ENCODE data around the gene KCND3. TPM values are rescaled to one million over a fixed set of nuclear protein-coding genes. Genes with fewer than 3 reads are reported as not detected.

Gene KCND3
- total RNA-seq, 1 donor, result under 0.01 TPM

DNA sequence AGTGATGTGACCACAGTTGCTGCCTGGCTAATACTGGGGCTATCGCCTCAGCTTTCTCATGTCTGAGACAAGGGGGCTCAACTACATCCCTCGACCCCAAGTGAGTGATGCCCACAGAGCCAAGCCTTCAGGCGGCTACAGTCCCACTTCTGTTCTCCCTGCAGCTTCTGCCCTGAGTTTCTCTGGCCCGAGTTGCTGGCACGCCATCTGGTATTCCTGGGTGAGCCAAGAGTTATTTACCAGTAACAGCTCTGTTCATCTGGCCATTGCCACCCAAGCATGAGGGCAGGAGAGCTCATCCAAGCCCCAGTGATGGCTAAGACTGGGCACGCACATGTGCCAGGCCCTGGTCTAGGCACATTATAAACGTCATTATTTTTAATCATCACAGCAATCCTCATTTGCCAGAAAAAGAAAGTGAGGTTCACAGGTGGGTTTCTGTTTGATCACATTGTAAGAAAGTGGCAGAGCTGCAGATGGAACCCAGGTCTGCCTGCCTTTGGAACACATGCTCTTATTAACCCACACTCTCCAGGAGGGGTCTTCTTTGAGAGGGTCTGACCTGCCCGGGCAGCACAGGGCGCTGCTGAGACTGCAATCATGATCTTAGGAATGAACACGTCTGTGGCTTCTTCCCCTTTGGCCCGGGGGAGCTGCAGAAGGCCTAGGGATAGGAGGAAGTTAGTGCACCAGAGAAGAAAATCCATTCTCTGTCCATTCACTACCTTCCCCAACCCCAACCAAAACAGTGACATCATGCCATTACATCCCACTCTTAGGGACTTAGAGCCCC is 27.5 kb downstream of the KCND3 start:
- no peak for DNase-seq (ENCODE audit: low read depth in 2 of 3, low spot score in 2 of 3)

DNA sequence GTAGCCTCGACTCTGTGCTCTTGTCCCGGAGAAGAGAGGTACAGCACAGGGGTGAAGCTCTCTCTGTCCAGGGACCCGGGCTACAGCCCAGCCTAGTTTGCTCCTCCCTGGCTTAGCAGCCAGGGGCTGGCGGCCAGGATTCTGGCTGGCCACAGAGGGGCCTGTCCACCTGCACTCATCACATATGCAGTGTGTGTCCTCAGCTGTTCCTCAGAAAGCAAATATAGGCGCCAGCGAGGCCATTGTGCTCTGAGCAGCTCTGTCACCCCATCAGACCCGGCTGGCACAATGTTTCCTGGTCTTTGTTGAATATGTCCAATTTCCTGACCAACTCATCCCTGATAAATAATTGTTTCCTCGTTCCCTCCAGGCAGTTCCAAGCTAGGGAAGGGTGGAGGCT is 28.5 kb downstream of the KCND3 start:
- DNase-seq (ENCODE audit: low read depth in 2 of 3, low spot score in 2 of 3), result no peak

DNA sequence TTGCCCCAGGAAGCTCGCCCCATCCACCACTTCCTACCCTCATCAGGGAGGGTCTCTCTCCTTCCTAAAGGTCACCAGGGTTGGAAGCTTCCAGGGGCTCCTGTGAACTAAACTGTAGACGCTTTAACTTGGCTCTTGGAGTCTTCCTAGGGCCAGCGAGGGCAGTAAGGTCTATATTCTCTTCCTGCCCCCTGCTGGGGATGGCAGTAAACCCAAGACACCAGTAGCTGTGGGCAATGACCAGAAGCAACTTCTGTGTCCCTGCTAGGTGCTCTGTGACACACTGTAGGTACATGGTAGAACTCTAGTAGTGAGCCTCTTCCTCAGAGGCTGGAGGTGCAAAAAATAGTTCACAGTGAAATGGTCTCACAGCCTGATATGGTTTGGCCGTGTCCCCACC is 30.0 kb downstream of the KCND3 start:
- no peak for DNase-seq (ENCODE audit: low read depth in 2 of 3, low spot score in 2 of 3)

DNA sequence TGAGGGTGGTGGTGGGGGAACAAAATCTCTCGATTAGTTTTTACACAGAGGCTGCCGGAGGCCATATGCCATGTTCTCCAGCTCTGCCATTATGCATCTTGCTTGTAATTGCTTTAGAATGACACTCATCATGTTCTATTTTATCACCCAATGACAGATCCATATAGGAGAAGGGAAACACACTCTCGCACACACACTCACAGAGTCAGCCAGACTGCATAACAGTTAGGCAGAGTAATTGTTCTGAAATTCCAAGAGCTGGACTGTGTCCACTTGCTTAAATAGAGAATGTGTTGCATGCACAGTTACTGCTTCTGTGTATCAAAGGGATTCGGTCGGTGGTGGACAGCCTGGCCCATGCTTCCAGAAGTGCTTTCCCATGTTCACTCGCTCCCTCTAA is 30.6 kb downstream of the KCND3 start:
- DNase-seq (ENCODE audit: low read depth in 2 of 3, low spot score in 2 of 3), result no peak

DNA sequence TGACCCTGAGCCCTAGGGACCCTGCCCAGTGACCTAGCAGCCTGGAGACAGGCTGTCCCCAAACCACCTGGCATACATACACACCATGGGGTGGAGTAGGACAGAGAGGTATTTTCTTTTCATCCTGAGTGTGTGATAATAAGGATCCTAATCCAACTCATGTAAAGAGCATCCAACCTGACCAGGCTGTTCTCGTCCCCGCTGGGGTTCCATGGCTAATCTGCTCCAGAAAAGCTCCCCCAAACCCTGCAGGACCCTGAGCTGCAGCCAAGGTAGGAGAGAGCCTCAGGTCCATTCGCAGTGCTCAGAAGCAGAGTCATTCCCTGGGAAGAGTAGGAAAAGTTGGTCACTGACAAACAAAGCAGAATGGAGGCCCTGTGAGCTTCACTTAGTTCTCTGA is 31.4 kb downstream of the KCND3 start:
- no peak for DNase-seq (ENCODE audit: low read depth in 2 of 3, low spot score in 2 of 3)

DNA sequence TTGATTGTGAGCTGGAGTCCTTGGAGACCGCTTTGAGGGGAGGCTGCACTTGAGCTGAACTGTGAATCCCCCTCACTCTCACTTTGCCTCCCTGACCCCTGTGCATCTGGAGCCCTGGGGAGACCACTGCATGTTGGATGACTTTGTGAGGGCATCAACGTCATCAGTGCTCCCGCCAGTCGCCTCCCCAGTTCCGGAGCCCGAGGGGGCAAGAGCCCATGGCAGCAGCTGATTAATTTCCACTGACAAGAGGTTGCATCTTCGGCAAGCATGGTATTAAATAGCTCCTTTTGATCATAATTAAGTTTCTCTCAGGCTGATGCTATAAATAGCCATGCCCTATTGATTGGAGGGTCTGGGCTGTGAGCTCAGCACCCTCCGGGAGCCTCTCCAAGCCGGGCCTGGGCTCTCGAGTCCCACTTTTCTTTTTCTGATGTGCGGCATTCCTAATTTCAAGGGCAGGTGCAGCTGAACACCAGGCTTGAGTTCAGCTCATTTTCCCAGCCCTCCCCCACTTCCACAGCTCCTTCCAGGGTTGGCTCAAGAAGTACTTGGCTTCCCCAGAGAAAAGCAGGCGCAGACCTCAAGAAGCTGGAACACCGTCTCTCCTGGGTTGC is 33.2 kb downstream of the KCND3 start:
- DNase-seq (ENCODE audit: low read depth in 2 of 3, low spot score in 2 of 3), result no peak

DNA sequence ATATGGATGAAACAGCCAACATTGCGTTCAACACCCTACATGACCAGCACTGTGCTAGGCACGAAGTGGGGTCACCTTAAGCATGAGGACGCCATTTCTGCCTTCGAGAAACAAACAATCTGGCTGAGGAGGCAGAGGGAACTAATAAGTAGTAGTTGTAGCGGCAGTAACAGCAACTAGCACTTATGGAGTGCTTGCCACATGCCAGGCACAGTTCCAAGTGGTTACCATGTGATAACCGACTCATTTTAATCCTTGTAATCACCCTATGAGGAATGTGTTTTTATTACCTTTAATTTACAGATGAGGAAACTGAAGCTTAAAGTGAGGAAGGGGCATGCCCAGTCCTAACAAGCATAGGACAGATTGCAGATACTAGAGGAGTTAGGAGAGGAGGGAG is 33.7 kb downstream of the KCND3 start:
- no peak for DNase-seq (ENCODE audit: low read depth in 2 of 3, low spot score in 2 of 3)

DNA sequence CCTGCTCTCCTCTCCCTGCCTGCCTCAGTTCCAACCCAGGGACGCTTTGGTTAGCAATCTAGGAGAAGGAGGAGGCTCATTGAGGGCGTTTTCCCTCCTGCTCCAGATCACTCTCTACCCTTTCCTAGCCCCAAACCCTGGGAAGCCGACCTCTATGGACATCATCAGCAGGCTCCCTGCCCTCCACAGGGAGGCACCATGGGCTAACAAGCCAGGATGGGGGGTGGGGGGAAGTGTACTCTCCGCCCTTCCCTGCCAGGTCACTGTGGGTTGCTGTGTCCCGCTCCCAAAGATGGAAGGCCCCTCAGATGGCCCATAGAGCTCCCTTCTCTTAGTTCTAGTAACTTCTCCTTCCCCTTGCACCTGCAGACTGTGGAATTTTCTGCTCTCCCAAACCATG is 35.7 kb downstream of the KCND3 start:
- DNase-seq (ENCODE audit: low read depth in 2 of 3, low spot score in 2 of 3), result no peak

DNA sequence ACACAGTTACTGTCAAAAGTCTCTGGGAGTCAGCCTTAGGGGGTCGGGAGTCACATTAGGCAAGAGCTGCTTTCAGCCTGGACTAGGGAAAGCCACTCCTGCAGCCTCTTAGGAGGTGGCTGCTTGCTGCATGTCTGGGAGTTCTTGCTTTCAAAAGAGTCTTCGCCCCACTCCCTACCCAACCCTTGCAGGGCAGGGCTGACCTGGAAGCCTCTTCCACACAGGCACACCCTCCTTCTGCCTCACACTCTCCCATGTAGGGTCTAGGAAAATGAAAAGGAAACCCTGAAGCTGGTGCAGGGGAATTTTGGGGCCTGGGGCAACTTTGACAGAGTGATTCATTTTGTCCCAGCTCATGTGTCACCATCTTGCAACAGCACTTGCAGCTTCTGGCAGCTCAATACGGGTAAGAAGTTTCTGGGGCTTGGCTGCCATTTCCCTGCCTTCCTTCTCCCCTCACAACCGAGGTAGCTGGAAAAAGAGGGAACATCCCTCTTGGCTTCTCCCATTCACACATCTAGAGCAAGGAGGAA is 37.3 kb downstream of the KCND3 start:
- no peak for DNase-seq (ENCODE audit: low read depth in 2 of 3, low spot score in 2 of 3)

DNA sequence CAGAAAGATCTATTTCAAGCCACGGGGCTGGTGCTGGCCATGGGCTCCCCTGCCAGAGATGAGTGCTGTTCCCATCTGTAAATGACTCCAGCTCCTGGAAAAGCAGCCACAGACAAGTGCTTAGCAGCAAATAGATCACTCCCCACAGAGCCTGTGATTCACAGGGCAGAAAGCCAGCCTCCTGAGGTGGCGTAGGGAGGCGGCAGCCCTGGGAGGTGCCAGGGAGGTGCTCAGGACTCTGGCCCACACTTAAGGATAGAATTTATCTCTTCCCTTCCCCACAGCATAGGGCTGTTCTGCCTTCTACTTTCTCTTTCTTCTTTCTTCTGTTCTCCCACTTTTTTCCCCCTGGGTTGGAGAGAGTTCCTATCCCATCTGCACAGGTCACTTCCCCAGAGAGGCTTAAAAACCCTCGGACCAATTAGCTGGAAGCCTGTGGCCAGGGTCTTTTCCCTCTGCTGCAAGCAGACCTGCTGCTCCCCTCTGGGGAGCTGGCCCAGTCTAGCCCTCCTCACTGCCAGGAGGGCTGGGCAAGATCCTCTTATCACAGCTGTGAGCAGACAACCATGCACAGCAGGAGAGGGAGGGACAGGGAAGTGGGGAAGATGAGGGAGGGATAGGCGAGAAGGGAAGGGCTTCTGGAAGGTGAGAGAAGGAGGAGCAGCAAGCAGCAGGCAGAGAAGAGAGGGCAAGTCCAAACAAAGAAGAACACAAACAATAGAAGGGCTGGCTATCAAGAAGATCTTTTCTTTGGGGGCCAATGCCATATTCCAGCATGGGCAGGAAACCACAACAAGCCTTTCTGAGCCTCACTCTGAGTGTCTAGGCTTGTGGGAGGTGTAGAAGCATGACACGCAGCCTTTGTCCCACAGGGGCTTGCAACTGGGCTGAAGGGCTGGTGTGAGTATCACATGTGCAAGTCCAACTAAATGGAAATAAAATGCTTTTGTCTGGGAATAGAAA is 41.0 kb downstream of the KCND3 start:
- peak in 2 of 3 donors; percentile 5 to 73 for DNase-seq (ENCODE audit: low read depth in 2 of 3, low spot score in 2 of 3)

DNA sequence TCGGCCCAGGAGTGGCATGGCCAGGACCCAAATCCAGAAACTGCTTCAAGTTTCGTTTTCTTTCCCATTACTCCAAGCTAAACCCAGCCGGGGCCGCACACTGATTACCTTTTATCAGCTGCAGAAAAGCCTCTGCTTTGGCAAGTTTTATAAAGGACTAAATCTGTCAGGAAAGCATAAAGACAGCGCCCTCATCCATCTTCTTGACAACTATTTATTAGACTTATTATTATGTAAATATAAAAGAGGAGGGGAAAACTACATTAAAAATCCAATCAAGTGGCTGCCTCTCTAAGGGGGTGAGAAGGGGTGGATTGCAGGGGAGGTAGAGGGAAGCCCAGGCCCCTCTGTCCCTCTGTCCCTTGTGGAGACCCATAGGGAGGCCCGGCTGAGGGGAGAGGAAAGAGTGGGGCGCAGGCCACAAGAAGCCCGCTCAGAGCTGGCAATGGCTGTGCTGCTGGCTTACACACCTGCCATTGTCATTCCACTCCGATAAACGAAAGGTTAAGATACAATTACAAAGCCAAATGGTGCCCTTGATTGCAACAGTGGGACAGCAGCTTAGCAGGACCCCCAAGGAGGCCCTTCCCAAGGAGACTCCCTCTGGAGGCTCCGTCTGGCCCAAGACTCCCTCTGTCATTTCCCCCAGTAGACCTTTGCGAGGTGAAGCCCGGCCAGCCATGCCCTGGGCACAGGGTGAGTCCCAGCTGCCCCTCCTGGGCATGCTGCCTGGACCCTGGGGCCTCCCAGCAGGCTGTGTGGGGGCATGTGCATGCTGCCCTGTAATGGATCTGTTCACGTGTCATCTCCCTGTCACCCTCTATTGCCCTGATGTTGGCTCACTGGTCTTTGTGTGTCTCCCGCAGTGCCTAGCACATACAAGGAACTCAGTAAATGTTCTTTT is 45.4 kb downstream of the KCND3 start:
- DNase-seq (ENCODE audit: low read depth in 2 of 3, low spot score in 2 of 3), result no peak

DNA sequence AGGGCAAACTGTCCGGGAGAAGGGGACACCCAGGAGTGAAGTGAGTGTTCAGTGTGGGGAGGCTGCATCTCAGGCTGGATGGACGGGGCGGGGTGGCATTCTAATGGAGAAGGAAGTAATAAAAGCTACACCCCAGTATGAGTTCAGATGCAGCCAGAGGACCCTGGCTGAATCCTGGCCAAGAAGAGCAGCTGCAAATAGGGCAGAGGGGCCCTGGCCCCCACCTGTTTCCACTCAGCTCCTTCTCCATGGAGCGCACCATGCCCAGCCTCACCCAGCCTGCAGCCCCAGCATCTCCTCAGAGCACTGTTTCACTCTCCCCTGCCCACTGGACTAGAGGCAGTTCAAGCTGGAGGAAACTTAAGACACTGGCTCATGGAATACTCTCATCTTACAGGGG is 46.4 kb downstream of the KCND3 start:
- no peak for DNase-seq (ENCODE audit: low read depth in 2 of 3, low spot score in 2 of 3)

DNA sequence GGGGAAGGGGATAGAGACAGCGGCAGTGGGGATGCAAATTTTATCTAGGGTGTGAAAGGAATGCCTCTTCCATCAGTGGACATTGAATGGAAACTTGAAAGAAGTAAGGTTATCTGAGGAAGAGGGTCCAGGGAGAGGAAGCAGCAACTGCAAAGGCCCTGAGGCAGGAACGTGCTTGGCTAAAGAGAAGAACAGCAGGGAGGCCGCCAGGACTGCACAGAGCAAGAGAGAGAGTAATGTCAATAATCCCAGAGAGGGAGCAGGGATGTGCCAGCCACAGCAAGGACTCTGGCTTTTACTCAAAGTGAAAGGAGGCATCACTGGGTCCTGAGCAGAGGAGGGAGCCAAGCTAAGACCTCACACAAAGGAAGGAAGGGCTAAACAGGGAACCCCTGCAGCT is 50.9 kb downstream of the KCND3 start:
- no peak for DNase-seq (ENCODE audit: low read depth in 2 of 3, low spot score in 2 of 3)

DNA sequence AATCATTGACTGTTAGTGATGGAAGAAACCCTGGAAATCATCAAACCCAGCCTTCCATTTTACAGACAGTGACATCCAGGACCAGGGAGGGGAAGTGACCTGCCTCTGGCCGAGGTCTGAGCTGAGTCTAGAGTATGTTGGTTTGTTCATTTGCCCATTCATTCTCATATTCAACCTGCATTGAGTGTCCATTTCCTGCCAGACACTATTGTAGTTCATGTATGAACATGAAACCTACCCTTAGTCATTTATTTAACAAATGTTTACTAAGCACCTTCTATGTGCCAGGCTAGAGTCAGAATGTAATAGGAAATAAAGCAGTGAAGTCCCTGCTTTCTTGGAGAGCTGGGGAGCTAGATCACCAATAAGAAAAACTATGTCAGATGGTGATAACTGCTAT is 51.3 kb downstream of the KCND3 start:
- DNase-seq (ENCODE audit: low read depth in 2 of 3, low spot score in 2 of 3), result no peak

DNA sequence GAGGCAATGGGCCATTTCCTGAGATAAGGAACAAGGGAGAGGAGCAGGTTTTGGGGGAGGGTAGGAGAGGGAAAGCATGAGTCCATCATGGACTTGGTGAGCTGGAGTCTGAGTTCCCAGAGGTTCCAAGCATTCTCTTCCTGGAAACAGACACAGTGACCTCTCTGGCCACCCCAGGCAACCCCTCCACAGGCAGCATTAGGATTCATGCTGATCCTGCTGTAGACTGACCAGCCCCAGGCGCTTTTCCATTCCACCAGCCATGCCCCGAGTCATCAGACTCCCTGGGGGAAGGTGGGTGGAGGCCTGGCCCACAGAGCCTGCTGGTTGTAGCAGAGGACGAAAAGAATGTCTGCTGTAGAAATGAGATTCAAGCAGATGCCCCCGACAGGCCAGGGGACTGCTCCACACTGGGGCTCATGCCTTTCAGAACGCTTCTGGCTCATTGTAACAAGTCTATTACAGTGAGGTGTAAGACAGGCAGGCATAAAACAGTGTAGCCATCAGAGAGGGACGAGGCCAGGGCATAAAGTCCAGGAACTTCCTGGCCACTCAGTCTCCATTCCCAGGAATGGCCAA is 52.2 kb downstream of the KCND3 start:
- DNase-seq (ENCODE audit: low read depth in 2 of 3, low spot score in 2 of 3), result no peak

DNA sequence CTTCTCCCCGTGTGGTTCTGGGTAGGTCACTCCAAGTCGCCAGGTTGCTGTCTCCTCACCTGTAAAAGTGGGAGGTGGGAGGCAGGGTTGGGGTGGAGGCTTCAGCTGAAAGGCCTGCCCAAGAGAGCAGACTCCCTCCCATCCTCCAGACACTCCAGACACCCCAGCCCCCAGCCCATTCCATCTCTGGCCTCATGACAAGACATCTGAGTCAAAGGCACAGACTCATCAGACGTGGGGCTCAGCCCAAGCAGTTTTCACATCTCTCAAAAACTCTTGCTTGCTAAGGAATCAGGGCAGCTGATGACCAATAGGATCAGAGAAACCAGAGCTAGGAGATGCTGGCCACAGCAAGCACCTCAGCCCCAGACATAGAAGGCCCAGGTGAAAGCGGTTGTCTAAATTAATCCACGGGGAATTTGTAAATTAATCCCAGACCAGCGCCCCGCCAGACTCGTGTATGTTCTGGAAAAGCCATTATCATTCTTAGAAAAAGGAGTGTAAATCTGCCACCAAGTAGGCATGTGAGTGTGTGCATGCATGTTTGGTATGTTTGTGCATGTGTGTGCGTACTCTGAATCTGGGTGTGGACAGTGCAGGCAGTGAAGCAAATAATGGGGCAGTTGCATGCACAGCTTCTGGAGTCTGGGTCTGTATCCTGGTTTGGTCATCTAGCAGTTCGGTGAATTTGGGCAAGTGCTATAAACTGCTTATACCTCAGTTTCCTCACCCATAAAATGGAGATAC is 55.2 kb downstream of the KCND3 start:
- DNase-seq (ENCODE audit: low read depth in 2 of 3, low spot score in 2 of 3), result no peak

DNA sequence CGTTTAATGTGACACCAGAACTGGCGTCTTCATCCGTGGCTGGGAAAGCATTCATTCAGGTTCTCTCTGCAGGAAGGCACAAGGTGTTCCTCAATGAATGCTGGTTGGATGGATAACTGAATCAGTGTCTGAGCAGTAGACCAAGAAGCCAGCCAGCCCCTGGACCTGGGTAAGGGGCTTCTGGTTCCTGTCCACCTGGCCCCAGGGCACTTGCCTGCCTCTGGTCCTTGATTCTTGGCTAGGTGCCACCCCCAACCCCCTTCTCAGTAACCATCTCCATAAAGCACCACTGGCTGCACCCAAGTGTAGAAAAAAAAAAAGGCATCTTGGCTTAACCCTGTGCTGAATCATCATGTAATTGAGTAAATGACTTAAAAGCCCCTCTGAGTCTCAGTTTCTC is 59.1 kb downstream of the KCND3 start:
- DNase-seq (ENCODE audit: low read depth in 2 of 3, low spot score in 2 of 3), result no peak

DNA sequence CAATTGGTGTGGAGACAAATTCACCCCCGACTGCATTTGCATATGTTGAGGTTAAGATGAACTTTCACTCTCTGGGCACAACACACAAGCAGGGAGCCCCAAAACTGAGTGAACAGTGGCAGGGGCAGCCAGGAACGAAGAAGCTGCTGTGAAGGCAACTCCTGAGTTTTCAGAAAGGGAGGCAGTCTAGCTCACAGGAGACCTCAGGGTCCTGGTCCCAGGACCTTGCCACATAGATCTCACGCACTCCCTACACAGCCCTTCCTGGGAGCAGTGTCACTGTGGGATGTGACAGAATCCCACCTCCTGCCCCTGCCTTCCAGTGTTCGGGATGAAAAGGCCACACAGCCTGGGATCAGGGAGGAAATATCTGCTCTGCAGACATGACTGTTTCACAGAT is 60.9 kb downstream of the KCND3 start:
- DNase-seq (ENCODE audit: low read depth in 2 of 3, low spot score in 2 of 3), result no peak

DNA sequence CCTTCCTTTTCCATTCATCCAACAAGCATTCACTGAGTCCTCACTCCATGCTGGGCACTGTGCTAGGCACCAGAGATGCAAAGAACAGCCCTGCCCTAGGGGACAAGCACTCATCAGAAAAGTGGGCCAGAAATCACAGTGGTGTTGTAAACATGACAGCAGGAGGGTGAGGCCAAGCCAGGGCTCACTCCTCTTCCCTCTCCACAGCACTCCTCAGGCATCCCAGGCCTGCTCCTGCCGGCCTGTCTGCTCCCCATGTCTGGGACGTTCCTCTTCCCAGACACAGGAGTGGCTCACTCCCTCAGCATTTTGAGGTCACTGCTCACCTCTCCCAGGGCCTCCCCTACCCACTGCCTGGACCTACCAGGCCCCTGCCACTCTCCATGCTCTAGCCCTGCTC is 61.8 kb downstream of the KCND3 start:
- DNase-seq (ENCODE audit: low read depth in 2 of 3, low spot score in 2 of 3), result no peak

Measured in hematopoietic multipotent progenitor cell (in vitro differentiated cells).